GM19455 (cell line): ENCODE results near the gene PAK5.

ENCODE experiments used
- ATAC-seq: cut with Tn5 transposase; IDR thresholded peaks from one replicate; pipeline ENCODE4 v1.9.1; 2021; ENCODE audit not compliant: unreplicated experiment

PAK5 gene

DNA sequence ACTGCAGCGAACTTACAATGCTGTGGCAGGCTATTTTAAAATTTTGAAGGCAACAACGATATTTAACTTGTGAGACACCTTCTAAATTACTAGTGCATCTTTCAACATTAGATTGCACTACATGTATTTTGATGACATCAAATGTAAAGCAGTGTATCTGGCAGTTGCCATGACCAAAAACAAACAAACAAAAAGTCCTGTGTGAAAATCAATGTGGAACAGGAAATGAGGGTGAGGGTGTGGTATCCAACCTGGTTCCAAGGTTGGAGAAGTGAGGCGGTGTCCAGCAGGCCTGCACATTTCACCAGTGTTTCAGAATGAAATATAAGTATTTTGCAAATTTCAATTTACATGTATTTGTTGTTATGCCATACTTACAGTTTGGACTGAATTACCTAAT, 212.5 kb downstream of the PAK5 start:
- no peak for ATAC-seq

GRCh38 chr20:9617940-9618339, 220.9 kb downstream of the PAK5 start:
- no peak for ATAC-seq

GRCh38 chr20:9616833-9617461, 221.9 kb downstream of the PAK5 start:
- ATAC-seq = no peak

DNA sequence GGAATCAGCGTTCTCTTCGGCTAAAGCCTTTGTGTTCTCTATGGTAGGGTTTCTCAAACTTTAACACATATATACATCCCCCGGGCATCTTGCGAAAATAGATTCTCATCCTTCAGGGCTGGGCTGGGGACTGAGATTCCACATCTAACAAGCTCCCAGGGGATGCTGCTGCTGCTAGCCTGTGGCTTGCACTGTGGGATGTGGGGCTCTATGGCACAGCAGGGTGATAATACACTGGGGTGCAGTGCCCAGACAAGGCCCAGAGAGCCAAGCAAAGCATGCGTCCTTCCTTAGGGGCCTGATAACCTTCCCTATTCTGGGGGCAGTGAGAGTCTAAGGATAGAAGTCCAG, 222.4 kb downstream of the PAK5 start:
- peak; percentile 12 for ATAC-seq

DNA sequence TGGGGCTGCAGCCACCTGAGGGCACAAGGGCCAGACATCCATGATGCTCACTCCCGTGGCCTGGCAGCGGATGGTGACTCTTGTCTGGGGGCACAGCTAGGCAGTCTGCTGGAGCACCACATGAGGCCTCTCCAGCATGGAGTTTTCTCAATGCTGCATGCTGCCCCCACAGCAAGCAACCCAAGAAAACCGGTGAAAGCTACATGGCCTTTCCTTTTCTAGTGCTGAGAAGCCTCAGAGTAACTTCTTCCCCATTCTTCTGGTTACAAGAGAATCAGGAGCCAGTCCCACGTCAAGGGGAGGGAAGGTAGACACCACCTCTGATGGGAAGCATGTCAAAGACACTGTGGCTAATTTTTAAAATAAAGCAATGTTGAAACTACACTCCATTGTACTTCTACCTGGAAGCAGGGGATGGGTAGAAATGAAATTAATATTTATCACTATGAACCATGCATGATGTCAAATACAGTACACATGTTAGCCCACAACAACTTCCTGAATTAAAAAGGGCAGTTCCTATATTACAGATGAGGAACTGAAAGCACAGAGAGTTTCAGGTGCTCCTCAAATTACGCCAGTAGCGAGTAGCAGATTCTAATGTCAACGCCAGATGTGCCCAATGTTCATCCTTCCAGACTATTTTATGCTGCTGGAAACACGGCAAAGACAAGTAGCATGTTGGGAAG, 223.0 kb downstream of the PAK5 start:
- ATAC-seq = peak; percentile 99

- ATAC-seq = no peak
Observed at GRCh38 chr20:9615118-9615517, 223.8 kb downstream of the PAK5 start.

DNA sequence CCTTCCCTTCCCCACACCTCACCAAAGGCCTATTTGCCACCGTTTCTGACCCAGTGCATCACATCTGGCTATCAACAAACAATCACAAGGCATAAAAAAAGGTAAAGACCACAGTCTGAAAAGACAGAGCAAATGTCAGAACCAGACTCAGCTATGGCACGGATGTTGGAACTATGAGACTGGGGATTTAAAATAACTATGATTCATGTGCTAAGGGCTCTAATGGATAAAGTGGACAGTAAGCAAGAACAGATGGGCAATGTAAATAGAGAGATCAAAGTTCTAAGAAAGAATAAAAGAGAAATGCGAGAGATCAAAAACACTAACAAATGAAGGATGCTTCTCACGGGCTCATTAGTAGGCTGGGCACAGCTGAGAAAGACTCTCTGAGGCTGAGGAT, 225.0 kb downstream of the PAK5 start:
- no peak for ATAC-seq

DNA sequence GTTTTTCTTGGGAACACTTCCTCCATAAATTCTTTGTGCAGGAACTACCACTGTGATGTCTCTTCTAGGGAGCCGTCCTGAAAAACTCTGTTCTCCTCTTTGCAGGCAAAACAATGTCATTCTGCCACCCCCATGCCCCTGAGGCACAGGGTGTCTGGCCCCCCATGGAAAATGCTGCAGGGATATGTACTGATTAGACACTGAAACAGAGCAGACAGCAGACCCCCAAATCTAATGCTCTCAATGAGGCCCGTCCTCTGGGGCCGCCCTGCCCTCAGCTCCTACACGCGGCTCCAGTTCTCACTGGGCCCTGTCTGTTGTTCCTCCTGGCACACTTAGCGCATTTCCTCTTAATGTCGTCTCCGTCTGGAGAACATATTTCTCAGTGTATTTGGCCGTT, 227.0 kb downstream of the PAK5 start:
- ATAC-seq = no peak

DNA sequence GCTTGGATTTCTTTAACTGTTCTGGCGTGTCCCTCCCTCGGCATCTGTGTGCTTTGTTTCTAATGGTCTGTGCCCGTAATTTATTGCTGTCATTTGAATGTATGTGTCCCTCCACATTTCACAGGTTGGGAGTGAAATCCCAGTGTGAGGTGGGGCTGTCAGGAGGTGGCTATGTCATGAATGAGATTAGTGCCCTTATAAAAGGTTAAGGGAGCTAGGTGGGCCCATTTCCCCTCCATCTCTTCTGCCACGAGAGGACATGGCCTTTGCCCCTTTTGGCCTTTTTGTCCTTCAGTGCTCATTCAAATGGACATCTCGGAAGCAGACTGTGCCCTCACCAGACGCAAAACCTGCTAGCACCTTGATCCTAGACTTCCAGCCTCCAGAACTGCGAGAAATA, 228.2 kb downstream of the PAK5 start:
- no peak for ATAC-seq

DNA sequence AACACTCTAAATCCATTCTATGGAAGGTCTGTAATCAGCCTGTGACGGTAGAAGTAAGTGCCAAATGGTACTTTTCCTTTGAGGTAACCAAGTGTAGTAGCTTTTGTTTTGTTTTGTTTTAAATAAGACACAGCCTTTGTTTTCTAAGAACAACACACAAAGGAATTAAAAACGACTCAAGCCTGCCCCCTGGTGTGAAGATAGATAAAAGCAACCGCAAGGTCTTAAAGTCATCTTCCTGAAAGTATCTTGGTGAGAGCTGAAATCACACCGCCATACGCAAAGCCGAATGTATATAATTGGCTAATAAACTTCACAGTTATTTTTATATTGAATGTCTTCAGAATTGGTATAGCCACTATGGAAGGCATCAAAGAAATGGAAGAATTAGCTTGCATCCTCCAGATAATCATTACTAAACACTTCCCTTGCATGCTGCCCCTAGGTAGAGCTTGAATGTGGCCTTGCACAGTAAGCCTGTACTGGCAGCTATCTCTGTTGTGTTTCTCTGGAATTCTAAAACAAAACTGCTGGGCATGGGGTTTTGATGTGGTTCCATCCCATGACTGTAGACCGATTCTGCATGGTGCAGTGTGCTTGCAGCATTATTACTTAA, 228.9 kb downstream of the PAK5 start:
- ATAC-seq = peak; percentile 79

DNA sequence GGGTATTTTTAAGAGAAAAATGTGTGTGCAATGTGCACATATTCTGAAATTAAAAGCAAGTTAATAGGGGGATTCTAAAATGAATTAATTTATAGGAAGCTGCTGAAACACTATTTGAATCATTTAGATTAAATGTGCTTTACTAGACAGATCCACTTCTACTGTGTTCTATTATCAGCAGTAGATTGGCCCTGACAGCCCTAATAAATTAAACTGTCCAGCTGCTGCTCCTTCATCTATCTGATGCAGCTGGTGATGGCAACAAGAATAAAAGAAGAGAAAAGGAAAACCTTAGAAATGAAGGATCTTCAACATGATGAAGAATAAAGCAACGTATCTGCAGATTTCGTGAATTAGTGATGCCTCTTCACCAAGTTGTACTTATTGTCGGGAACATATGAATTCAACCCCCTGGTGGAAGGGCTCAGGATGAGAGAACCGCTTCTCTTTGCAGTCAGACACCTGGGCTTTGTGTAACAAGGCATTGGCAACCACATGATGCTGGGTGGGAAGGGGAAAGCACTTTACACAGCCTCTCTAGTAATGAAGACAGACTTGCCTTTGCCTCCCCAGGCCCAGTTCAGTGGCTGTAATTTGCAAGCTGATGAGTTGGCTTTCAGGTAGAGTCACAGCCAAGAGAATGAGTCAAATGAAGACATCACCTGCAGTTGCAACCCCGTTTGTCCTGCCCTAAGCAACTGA, 230.1 kb downstream of the PAK5 start:
- ATAC-seq = no peak

- ATAC-seq = peak; percentile 86
Observed at GRCh38 chr20:9602847-9603183, 236.1 kb downstream of the PAK5 start.

- ATAC-seq = no peak
Observed at GRCh38 chr20:9600562-9600961, 238.3 kb downstream of the PAK5 start.

DNA sequence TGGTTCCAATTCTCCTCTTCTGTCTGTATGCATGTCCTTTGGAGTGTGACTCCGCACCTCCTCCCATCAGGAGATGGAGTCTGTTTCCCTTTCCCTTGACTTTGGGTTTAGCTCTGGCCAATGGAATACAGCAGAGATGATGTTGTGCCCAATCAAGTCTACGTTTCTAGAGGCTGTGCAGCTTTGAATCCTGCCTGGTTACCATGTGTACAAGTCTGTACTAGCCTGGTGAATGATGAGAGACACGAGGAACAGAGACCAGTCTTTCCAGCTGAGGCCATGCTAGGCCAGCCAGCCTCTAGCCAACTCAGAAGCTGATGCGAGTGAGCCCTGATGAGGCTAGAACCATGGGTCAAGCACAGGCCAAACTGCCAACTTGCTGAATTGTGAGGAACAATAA, 241.3 kb downstream of the PAK5 start:
- no peak for ATAC-seq

- no peak for ATAC-seq
Observed at GRCh38 chr20:9595763-9596162, 243.1 kb downstream of the PAK5 start.

- ATAC-seq = no peak
Observed at GRCh38 chr20:9594284-9594875, 244.5 kb downstream of the PAK5 start.

DNA sequence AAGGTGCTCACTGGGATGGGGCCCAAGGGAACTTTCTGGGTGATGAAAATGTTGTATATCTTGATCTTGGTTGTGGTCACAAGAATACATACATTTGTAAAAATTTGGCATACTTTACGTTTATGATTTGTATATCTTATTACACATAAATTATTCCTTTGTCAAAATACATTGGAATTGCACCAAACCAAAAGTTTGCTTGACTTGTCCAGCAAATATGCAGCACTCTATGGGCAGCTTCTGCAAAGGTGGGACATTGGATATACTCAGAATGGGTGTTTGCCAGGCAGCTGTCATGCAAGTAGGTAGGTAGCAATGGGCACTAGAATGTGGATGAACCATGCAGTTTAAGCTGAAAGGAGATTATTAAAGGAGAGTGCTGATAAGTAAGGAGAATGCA, 246.5 kb downstream of the PAK5 start:
- no peak for ATAC-seq

DNA sequence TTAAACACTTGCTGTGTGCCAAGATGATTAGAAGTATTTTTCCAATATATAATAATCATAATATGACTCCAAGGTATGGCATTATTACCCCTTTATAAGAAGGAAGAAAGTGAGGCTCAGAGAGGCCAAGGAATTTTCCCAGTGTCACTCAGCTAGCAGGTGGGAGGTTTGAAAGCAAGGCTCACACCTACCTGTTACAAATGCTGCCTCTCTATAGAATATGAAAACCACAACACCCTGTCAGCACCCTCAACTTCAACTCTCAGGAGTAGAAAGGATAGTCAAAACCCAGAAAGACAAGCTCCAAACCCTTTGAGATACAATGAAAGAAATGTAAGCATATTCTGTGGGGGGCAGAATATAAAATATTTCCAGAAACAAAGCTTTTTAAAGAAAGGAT, 247.8 kb downstream of the PAK5 start:
- ATAC-seq = no peak

GRCh38 chr20:9590189-9590588, 248.7 kb downstream of the PAK5 start:
- ATAC-seq = no peak

DNA sequence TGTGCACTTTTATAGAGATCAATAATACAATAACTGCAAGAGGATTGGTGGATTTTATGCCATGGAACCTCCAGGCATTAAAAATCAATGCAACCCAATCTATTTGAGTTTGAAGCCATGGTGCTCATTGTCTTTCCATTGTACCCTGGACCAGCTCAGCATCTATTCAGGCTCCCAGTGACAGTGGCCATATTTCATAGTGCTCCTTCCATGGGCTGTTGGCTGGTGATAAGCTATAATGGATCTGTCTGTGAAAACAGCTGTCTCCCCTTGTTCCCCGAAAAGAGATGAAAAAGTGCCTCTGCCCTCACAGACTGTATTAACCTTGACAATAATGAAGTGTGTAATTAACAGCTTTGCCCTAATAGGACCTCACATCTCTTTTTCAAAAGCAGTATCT, 250.2 kb downstream of the PAK5 start:
- ATAC-seq = no peak

- no peak for ATAC-seq
Observed at GRCh38 chr20:9583151-9583550, 255.7 kb downstream of the PAK5 start.

- ATAC-seq = no peak
Observed at GRCh38 chr20:9582137-9582536, 256.7 kb downstream of the PAK5 start.
